GM23338 (cell line): ENCODE data around the gene NUCKS1.

Experiments used
- EZH2 ChIP-seq: fragments of 200-600 bp; sonication (generic); IDR thresholded peaks from one replicate; pipeline ENCODE4 v1.8.0; 2017; ENCODE audit warnings: antibody characterized with exemption, mild to moderate bottlenecking, low read depth; ENCODE audit not compliant: unreplicated experiment
- EZH2phosphoT487 ChIP-seq: fragments of 200-600 bp; sonication (generic); IDR thresholded peaks from one replicate; pipeline ENCODE4 v1.8.1; 2018; ENCODE audit warnings: antibody characterized with exemption; ENCODE audit not compliant: unreplicated experiment
- TF ChIP-seq, protein P1 (sequence below), 2 experiments: fragments of 200-600 bp in 1 of 2; sonication (generic) in 1 of 2; conservative IDR thresholded peaks; 2 replicates each; pipeline versions ENCODE4 v1.5.1 to v1.6.1; 2016 to 2017; ENCODE audit warnings: antibody characterized with exemption in 2 of 2, low read depth in 2 of 2, mild to moderate bottlenecking in 2 of 2, moderate library complexity in 1 of 2

DNA sequence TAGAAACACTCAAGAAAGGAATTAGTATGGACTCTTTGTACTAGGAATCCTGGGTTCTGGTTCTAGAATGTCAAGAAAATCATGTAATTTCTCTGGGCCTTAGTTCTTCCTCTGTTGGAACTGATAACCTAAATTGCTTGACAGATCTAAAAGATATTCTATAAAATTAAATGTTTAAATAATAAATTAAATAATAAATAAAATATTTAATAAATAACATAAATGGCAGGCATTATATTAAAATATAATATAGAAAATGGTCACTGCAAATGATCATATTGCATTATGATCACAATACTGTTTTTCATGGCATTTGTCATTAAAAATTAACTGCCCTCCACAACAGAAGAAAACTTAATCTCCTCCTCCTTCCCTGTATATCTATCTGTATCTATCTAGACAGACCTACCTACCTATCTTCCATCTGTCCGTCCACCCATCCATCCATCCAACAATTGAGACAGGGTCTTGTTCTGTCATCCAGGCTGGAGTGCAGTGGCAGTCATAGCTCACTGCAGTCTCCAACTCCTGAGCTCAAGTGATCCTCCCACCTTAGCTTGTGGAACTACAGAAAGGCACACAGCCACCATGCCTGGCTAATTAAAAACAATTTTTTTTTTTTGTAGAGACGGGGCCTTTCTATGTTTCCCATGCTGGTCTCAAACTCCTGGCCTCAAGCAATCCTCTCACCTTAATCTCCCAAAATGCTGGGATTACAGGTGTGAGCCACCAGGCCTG lies 16.4 kb downstream of the NUCKS1 start:
- TF ChIP-seq, protein P1, sequence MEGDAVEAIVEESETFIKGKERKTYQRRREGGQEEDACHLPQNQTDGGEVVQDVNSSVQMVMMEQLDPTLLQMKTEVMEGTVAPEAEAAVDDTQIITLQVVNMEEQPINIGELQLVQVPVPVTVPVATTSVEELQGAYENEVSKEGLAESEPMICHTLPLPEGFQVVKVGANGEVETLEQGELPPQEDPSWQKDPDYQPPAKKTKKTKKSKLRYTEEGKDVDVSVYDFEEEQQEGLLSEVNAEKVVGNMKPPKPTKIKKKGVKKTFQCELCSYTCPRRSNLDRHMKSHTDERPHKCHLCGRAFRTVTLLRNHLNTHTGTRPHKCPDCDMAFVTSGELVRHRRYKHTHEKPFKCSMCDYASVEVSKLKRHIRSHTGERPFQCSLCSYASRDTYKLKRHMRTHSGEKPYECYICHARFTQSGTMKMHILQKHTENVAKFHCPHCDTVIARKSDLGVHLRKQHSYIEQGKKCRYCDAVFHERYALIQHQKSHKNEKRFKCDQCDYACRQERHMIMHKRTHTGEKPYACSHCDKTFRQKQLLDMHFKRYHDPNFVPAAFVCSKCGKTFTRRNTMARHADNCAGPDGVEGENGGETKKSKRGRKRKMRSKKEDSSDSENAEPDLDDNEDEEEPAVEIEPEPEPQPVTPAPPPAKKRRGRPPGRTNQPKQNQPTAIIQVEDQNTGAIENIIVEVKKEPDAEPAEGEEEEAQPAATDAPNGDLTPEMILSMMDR (conservative IDR thresholded peaks at IDR 0.05; ENCODE audit: low read depth in 2 of 2), result no peak
- TF ChIP-seq EZH2 (no peak), EZH2phosphoT487 (no peak)
